Progenitor cell of endocrine pancreas (in vitro differentiated cells): ENCODE measurements around the gene OSBPL3. TPM values are rescaled to one million over a fixed set of nuclear protein-coding genes. Genes with fewer than 3 reads are reported as not detected.

Experiments
- DNase-seq: peaks from one replicate; pipeline ENCODE4 v3.0.0; 2021; ENCODE audit warnings: low spot score; ENCODE audit not compliant: unreplicated experiment
- H3K27ac Mint-ChIP-seq: 2 replicates; pipeline ENCODE4 v1.8.0; 2021; ENCODE audit warnings: mild to moderate bottlenecking, moderate library complexity, mixed read lengths
- H3K27me3 Mint-ChIP-seq: 2 replicates; pipeline ENCODE4 v1.8.0; 2021; ENCODE audit warnings: mixed read lengths
- H3K36me3 Mint-ChIP-seq: 2 replicates; pipeline ENCODE4 v1.8.0; 2022; ENCODE audit warnings: mixed read lengths; ENCODE audit not compliant: insufficient read depth
- H3K4me1 Mint-ChIP-seq: 2 replicates; pipeline ENCODE4 v1.8.0; 2021; ENCODE audit warnings: low read depth, mixed read lengths
- H3K4me3 Mint-ChIP-seq: 2 replicates; pipeline ENCODE4 v1.8.0; 2021; ENCODE audit warnings: low read depth, mild to moderate bottlenecking, moderate library complexity, mixed read lengths
- H3K9me3 Mint-ChIP-seq: 2 replicates; pipeline ENCODE4 v1.8.0; 2021; ENCODE audit warnings: low read depth, mixed read lengths
- total RNA-seq: library from RNA; stranded (reverse); gene quantifications from 2 replicates; pipeline ENCODE4 v1.2.1, GENCODE V29; 2021
- TF ChIP-seq, protein P1 (sequence below): fragments of 200-600 bp; sonication (generic); IDR thresholded peaks from one replicate; pipeline ENCODE4 v1.5.0; 2021; ENCODE audit warnings: antibody characterized with exemption, mild to moderate bottlenecking; ENCODE audit not compliant: unreplicated experiment

OSBPL3 gene
- total RNA-seq, 1 donor from 2014 or later = 11.6 TPM

DNA sequence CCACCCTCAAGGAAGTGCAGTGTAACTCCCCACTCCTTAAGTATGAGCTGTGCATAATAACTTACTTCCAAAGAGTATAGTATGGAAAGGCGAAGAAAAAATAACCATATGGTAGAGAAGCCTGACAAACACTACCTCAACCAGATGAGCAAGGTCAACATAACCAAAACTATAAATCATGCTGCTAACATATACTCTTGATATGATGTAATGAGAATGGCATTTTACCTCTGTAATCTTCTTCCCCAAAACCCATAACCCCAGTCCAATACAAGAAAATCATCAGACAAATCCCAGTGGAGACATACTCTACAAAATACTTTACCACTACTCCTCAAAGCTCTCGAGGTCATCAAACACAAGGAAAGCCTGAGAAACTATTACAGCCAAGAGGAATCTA, 15.8 kb downstream of the OSBPL3 start:
- Mint-ChIP-seq H3K9me3 (peaks cover 5% of the 10 kb centered on the region), H3K27ac (no peak overlapping the region), H3K4me3 (no peak overlapping the region), H3K4me1 (peaks cover 11% of the 10 kb centered on the region), H3K36me3 (no peaks in the 10 kb centered on the region), H3K27me3 (no peaks in the 10 kb centered on the region)
- no peak for DNase-seq
- TF ChIP-seq, protein P1, sequence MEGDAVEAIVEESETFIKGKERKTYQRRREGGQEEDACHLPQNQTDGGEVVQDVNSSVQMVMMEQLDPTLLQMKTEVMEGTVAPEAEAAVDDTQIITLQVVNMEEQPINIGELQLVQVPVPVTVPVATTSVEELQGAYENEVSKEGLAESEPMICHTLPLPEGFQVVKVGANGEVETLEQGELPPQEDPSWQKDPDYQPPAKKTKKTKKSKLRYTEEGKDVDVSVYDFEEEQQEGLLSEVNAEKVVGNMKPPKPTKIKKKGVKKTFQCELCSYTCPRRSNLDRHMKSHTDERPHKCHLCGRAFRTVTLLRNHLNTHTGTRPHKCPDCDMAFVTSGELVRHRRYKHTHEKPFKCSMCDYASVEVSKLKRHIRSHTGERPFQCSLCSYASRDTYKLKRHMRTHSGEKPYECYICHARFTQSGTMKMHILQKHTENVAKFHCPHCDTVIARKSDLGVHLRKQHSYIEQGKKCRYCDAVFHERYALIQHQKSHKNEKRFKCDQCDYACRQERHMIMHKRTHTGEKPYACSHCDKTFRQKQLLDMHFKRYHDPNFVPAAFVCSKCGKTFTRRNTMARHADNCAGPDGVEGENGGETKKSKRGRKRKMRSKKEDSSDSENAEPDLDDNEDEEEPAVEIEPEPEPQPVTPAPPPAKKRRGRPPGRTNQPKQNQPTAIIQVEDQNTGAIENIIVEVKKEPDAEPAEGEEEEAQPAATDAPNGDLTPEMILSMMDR = no peak

DNA sequence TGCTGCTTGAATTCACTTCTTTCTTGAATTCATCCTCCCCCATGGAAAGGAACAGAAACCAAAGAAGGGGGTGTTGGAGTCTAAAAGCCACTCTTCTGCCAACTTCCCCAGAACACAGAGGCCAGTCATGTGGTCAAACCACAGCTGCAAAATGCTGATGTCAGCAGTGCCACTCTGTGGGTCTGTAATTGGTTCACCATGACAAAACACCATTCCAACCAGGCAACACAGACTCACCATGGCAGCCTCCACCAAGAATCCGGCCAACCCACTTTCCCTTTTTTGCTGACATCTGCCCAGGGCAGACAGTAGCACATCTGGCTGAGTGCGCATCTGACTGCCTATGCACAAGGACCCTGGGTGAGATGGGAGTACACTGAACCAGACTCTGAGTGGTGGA, 16.8 kb downstream of the OSBPL3 start:
- no peak for DNase-seq
- Mint-ChIP-seq H3K36me3 (no peaks in the 10 kb centered on the region), H3K9me3 (peaks cover 5% of the 10 kb centered on the region), H3K27me3 (no peaks in the 10 kb centered on the region), H3K4me1 (peaks cover 11% of the 10 kb centered on the region), H3K27ac (no peak overlapping the region), H3K4me3 (no peak overlapping the region)
- TF ChIP-seq, protein P1 = no peak

DNA sequence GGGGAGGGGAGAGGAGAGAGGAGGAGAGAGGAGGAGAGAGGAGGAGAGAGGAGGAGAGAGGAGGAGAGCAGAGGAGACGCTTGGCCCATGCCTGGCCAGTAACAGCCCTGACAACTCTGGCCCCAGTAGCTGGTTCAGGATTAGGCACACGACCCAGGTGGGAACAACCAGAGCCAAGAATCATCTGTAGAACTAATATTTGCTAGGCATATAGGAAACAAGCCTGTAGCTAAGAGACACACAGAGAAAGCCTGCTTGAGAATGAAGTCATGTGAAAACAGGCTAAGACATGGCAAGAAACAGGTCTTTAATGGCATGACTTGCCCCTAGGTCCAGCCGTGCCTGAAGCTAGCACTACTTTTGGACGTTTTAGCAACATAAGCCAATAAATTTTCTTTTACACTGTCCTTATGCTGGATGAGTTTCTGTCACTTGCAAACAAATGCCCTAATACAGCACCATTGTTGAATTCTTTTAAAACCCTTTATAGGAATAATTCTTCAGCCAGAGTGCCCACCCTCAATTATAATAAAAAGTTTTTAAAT, 17.5 kb downstream of the OSBPL3 start:
- Mint-ChIP-seq H3K4me3 (no peak overlapping the region), H3K36me3 (no peaks in the 10 kb centered on the region), H3K4me1 (peaks cover 11% of the 10 kb centered on the region), H3K27me3 (no peaks in the 10 kb centered on the region), H3K27ac (no peak overlapping the region), H3K9me3 (peaks cover 5% of the 10 kb centered on the region)
- TF ChIP-seq, protein P1 = no peak
- DNase-seq = no peak

DNA sequence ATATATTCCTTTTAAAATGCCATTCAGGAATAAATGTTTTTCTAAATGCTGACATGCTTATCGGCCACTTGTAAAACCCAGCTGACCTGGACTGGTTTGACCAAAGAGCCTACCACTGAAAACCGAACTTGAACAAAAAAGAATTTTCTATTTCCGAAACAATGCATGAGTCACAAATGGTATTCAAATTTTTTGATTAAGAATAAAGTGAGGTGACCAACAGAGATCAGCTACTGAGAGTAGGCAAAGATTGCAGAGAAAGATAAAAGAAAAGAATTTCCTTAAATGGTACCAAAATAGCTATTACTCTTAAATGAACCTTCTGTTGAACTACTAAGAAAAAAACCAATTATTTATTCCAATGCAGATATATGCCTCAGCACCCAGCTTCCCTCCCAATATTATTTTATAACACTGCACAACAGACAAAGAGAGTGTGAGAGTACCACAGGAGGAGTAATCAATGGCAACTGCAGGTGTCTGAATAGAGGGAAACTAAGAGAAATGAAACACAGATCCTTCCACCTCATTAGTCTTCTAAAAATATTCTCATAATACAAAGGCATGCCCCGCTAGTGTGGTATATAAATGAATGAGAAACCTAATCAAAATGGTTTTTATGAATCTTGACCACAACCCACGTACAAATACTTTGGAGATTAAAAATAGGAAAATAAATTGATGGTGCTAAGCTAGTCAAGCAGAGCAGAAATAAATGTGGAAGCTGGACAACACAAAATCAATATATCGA, 20.1 kb downstream of the OSBPL3 start:
- TF ChIP-seq, protein P1 = no peak
- Mint-ChIP-seq H3K27me3 (no peaks in the 10 kb centered on the region), H3K9me3 (peaks cover 10% of the 10 kb centered on the region), H3K36me3 (no peaks in the 10 kb centered on the region), H3K4me1 (peaks cover 3% of the 10 kb centered on the region), H3K4me3 (no peak overlapping the region), H3K27ac (no peak overlapping the region)
- no peak for DNase-seq

DNA sequence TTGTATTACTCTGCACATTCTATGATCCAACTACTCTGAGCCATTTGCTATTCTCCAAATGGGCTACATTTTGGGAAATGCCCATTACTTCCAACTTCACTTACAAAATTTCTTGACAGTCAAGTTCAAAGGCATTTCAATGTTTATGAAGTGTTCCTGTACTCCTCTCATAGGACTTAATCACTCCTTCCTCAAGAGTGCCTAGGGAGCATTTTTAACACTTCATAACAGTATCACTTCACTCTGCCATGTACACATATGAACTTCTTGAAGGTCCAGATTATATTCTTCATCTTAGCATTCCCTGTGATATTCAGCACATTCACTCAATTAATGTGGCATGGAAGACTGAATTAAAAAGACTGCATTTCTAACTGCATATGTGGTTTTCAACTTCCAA, 21.6 kb downstream of the OSBPL3 start:
- TF ChIP-seq, protein P1 = no peak
- Mint-ChIP-seq H3K4me1 (peaks cover 7% of the 10 kb centered on the region), H3K4me3 (no peak overlapping the region), H3K27ac (no peak overlapping the region), H3K27me3 (no peaks in the 10 kb centered on the region), H3K9me3 (peaks cover 5% of the 10 kb centered on the region), H3K36me3 (no peaks in the 10 kb centered on the region)
- DNase-seq = no peak
